Body of pancreas (tissue), 4 donors: ENCODE results near the gene TTC9C.
A peak's percentile ranks its signal among the peaks of the same experiment; 100 is the strongest.

Experiments used
- POLR2A ChIP-seq, 3 donors: fragments of 450-650 bp; IDR thresholded peaks; one replicate each; pipeline ENCODE4 v1.6.1; 2016; ENCODE audit warnings: antibody characterized with exemption in 3 of 3, mild to moderate bottlenecking in 2 of 3
- TF ChIP-seq, protein P1 (sequence below), 7 experiments: fragments of 450-650 bp in 4 of 7; fragments of 200-600 bp in 3 of 7; sonication (generic) in 3 of 7; IDR thresholded peaks; one replicate each; pipeline ENCODE4 v1.5.1; 2016 to 2019; ENCODE audit warnings: antibody characterized with exemption in 7 of 7

DNA sequence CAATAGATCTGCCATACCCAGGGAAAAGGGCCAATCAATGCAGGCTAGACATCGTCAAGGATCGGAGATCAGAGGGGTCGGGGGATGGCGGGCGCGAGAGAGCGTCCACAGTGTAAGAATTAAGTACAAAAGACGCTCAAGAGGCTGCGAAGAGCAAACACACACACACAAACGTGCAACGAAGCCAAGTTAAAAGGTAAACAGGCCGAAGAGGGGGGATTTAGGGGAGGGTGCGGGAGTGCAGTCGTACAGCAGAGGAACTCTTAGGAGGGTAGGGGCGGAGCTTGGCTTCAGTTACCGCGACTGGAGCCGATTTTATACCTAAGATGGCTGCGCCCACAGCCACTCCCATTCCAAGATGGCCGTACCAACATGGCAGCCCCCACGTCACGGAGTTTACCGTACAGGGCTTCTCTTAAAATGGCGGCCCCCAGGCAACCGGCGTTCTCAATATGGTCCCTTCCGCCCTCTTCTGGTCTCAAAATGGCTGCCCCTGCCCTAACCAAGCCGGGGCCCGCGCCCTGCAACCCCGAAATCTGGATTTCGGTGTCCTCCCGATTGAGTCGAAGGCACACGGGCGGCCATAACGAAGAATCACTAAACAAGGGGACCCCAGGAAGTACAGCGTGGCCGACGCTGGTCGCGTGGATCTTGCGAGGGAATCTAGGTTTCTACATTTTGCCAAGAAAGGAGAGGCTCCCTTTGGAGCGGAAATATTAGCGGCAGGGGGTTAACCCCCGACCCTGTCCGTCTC is 18.9 kb upstream of the TTC9C start:
- TF ChIP-seq, protein P1, sequence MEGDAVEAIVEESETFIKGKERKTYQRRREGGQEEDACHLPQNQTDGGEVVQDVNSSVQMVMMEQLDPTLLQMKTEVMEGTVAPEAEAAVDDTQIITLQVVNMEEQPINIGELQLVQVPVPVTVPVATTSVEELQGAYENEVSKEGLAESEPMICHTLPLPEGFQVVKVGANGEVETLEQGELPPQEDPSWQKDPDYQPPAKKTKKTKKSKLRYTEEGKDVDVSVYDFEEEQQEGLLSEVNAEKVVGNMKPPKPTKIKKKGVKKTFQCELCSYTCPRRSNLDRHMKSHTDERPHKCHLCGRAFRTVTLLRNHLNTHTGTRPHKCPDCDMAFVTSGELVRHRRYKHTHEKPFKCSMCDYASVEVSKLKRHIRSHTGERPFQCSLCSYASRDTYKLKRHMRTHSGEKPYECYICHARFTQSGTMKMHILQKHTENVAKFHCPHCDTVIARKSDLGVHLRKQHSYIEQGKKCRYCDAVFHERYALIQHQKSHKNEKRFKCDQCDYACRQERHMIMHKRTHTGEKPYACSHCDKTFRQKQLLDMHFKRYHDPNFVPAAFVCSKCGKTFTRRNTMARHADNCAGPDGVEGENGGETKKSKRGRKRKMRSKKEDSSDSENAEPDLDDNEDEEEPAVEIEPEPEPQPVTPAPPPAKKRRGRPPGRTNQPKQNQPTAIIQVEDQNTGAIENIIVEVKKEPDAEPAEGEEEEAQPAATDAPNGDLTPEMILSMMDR (IDR thresholded peaks at IDR 0.05) = peak in 1 of 7 experiments; percentile 16
- TF ChIP-seq POLR2A (IDR thresholded peaks at IDR 0.05) = peak; percentile 46 to 86 (median 81)
